Measurements from ENCODE around the gene SLC38A3. TPM values are rescaled to one million over a fixed set of nuclear protein-coding genes. Genes with fewer than 3 reads are reported as not detected.

SLC38A3 gene
- total RNA-seq, 4 donors from 2014 or later: 0.56 to 1.5 (median 0.84) TPM; not detected in 1

DNA sequence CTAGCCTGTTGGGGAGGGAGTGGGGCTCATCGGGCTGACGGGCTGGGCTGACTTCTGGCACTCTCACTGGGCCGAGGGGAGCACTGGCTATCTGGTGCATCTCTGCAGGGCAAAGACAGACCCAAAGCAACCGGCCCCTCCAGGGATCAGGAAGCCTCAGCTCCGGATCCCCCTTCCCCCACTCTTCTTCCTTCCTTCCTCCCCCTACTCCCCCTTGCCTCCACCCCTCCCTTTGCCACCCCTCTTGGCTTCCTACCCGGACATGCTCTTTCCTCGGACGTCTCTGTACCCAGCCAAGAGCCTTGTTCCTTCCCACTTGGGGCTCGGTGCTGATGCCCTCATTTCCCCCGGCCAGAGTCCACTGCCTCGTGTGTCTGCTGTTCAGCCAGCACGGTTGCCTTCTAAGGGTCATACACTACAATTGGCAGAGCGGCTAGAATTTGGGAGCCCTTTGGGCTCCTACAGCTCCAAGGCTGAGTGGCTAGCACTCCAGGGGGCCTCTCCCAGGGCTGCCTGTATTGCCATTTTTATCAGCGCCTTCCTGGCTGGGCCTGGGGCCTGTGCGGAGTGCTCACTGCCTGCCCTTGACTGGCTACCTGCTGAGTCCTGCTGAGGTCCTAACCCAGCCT lies 39.0 kb upstream of the SLC38A3 start:
- TF ChIP-seq, protein P1, sequence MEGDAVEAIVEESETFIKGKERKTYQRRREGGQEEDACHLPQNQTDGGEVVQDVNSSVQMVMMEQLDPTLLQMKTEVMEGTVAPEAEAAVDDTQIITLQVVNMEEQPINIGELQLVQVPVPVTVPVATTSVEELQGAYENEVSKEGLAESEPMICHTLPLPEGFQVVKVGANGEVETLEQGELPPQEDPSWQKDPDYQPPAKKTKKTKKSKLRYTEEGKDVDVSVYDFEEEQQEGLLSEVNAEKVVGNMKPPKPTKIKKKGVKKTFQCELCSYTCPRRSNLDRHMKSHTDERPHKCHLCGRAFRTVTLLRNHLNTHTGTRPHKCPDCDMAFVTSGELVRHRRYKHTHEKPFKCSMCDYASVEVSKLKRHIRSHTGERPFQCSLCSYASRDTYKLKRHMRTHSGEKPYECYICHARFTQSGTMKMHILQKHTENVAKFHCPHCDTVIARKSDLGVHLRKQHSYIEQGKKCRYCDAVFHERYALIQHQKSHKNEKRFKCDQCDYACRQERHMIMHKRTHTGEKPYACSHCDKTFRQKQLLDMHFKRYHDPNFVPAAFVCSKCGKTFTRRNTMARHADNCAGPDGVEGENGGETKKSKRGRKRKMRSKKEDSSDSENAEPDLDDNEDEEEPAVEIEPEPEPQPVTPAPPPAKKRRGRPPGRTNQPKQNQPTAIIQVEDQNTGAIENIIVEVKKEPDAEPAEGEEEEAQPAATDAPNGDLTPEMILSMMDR (IDR thresholded peaks at IDR 0.05): no peak
- ATAC-seq (ENCODE audit: low FRiP score) (no peak), DNase-seq (ENCODE audit: low spot score) (no peak)

DNA sequence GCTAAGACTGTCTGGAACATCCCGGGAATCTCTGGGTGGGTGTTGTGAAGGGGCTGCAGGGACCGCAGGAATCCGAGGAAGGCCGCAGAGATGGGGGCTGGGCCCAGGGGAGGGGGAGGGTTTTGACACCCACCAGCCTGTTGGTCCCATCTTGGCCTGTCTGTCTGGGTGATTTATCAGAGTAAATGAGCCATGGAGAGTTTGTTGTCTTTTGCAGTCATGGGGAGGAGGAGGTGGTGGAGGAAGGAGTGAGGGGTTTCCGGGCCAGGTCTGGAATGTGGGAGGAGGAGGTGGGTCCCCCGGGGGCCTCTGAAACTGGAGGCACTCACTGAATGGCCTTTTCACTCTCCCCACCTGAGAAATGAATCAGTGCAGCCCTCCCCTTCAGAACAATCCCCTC lies 38.5 kb upstream of the SLC38A3 start:
- TF ChIP-seq, protein P1 (IDR thresholded peaks at IDR 0.05): no peak
- no peak for ATAC-seq (ENCODE audit: low FRiP score)

DNA sequence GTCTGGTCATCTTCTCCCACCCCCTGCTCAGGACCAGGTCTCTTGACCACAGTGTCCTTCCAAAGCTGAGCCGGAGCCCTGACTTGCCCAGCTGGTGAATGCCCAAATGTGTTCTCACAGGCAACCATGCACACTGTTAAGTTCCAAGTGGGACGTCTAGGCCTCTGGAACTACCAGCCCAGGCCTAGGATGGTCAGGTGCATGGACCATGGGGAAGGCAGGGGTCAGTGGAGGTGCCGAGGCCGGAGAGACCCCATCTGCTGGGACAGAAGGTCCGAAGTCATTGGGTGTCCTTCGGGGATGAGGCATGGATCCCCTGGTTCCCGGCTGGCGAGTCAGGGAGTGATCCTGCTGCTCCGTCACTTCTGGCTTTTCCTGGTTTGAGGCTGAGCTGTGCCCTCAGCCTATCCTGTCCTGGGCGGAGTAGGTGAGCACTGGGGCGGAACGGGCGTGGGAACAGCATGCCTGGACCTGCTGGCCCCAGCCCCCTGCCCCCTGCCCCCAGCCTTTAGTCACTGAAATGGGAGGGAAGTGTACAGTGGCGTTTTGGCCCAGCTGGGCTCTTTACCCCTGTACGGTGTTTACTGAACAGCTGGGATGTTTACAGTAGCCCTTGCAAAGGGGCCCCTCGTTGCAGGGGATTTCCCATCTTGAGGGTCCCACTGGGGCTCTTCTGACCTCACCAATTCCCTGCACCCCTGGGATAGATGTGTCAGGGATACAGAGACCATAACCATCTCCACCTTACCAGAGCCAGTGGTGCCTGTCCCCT lies 37.8 kb upstream of the SLC38A3 start:
- ATAC-seq (ENCODE audit: low FRiP score): no peak
- DNase-seq (ENCODE audit: low spot score): no peak
- TF ChIP-seq, protein P1 (IDR thresholded peaks at IDR 0.05): no peak

More for the DNA sequence above, 38.5 kb upstream of the SLC38A3 start:
- DNase-seq (ENCODE audit: low spot score): no peak

DNA sequence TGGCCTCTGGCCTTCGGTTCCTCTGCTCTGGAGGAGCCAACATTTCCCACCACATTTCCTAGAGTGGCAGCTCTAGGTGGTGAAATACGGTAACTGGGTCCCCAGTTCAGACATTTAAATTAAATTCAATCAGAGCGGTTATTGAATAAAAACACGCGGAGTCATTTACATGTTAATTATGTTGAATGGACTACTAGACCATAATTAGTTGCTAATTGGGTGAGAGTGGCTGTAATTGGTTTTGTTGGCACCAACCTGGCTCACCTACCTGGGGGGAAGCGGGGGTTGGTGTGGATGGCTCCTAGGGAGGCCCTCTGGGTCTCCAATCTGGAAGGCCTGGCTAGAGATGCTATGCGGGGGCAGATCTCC lies 37.2 kb upstream of the SLC38A3 start:
- ATAC-seq (ENCODE audit: low FRiP score): no peak
- TF ChIP-seq, protein P1 (IDR thresholded peaks at IDR 0.05): no peak
- DNase-seq (ENCODE audit: low spot score): no peak

- no peak for ATAC-seq (ENCODE audit: low FRiP score)
- no peak for DNase-seq (ENCODE audit: low spot score)
- TF ChIP-seq, protein P1 (IDR thresholded peaks at IDR 0.05): no peak
Measured at GRCh38 chr3:50168388-50168787, 36.7 kb upstream of the SLC38A3 start.

DNA sequence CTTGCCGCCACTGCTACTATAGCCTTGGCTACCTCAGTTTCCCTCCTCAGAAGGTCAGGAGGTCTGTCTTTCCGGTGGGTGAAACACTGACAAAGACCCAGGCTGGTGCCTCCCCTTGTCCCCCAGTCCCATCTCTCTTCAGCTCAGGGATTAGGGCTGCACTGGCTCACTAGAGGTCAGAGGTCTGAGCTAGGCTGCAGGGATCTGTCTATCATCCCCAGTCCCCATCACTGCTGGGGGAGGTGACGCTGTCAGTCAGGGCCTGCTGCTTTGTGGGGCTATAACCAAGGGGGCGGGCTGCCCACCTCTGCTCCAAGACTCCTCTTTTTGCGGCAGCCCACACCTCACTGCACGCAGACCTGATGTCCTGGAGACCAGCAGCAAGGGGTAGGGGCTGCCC lies 36.3 kb upstream of the SLC38A3 start:
- TF ChIP-seq, protein P1 (IDR thresholded peaks at IDR 0.05): no peak
- DNase-seq (ENCODE audit: low spot score) (no peak), ATAC-seq (ENCODE audit: low FRiP score) (no peak)
